ENCODE data around the gene CES2.

DNA sequence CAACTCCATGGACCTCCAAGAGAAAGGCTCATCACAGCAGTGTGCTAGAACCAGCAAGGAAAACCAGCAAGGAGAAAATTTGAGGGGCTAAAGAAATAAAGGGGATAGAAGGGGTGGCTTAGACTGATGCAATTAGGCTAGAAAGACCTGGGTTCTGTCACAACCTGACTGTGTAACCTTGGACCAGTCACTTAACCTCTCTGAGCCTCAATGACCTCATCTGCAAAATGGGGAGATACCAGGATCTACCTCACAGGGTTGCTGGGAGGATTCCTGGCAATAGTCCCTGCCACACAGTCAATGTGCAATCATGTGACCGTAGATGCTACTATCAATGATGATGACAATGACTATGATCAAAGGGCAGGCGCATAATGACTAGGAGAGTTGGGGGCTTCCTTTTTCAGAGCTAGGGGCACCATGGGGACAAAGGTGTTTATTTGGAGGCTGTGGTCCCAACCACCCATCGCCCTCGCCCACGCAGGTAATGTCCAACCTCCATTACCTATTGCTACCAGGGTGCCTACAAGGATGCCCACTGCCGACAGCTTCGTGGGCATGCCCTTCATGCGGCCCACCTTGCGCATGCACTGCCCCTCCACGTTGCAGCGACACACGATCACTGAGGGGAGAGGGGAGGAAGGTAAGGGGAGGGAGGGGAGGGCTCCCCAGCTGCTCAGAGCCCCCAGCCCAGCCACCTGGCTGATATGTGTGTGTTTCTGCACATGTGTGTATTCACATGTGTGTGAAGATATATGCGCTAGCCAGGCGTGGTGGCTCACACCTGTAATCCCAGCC, 26.4 kb upstream of the CES2 start:
- TF ChIP-seq POLR2A (IDR thresholded peaks at IDR 0.05; ENCODE audit: low read length) (no peak), GATA1 (IDR thresholded peaks at IDR 0.05; ENCODE audit: low read depth, low read length) (no peak)

Measured in erythroblast (primary cell).